A673 (cell line): ENCODE data around the gene MOSMO. TPM values are rescaled to one million over a fixed set of nuclear protein-coding genes. Genes with fewer than 3 reads are reported as not detected.

ENCODE experiments used
- BruUV-seq: library from RNA; stranded (reverse); fragments of 400-500 nt; replicated peaks from 2 replicates; lab custom pipeline; 2021; lab: Mats Ljungman, UMichigan
- CTCF ChIA-PET: fragments of 300-600 bp; sonication (Branson Sonifier 250); formaldehyde crosslinking; loops from one replicate; lab custom pipeline; 2022; ENCODE audit warnings: antibody characterized with exemption; lab: Charles Lee
- POLR2A ChIA-PET: fragments of 300-600 bp; sonication (Branson Sonifier 250); formaldehyde crosslinking; loops from one replicate; lab custom pipeline; 2022; ENCODE audit warnings: antibody characterized with exemption; ENCODE audit not compliant: low non-redundant PET; lab: Charles Lee
- DNase-seq: peaks from one replicate; pipeline ENCODE4 v3.0.0-alpha.2; 2015; ENCODE audit warnings: low spot score
- H3K27ac ChIP-seq: fragments of 200-600 bp; sonication (generic); 2 replicates; pipeline ENCODE4 v1.5.1; 2016; ENCODE audit warnings: mixed run types, low read depth, mild to moderate bottlenecking, mixed read lengths, antibody characterized with exemption, low read length; ENCODE audit not compliant: poor library complexity, severe bottlenecking
- H3K27me3 ChIP-seq: fragments of 200-600 bp; sonication (generic); replicated peaks from 2 replicates; pipeline ENCODE4 v1.6.1; 2017; ENCODE audit warnings: mixed run types, low read depth, mild to moderate bottlenecking, mixed read lengths, antibody characterized with exemption, low read length; ENCODE audit not compliant: insufficient read depth, poor library complexity
- H3K36me3 ChIP-seq: fragments of 200-600 bp; sonication (generic); 2 replicates; pipeline ENCODE4 v1.6.1; 2016; ENCODE audit warnings: mixed run types, mild to moderate bottlenecking, mixed read lengths, antibody characterized with exemption, low read length; ENCODE audit not compliant: insufficient read depth, poor library complexity, severe bottlenecking
- H3K4me1 ChIP-seq: fragments of 200-600 bp; sonication (generic); 2 replicates; pipeline ENCODE4 v1.6.1; 2017; ENCODE audit warnings: mixed run types, mild to moderate bottlenecking, mixed read lengths, antibody characterized with exemption, low read length; ENCODE audit not compliant: insufficient read depth, poor library complexity, severe bottlenecking
- H3K4me3 ChIP-seq: fragments of 200-600 bp; sonication (generic); 2 replicates; pipeline ENCODE4 v1.5.1; 2016; ENCODE audit warnings: low read depth, mixed run types, mild to moderate bottlenecking, mixed read lengths, low read length; ENCODE audit not compliant: poor library complexity, severe bottlenecking
- H3K9me3 ChIP-seq: fragments of 200-600 bp; sonication (generic); 2 replicates; pipeline ENCODE4 v1.6.1; 2016; ENCODE audit warnings: mixed run types, low read depth, mild to moderate bottlenecking, mixed read lengths, antibody characterized with exemption, low read length; ENCODE audit not compliant: poor library complexity, severe bottlenecking
- EZH2 ChIP-seq: fragments of 200-600 bp; sonication (generic); IDR thresholded peaks from 2 replicates; pipeline ENCODE4 v1.6.1; 2017; ENCODE audit warnings: borderline replicate concordance, low read depth, mild to moderate bottlenecking, mixed read lengths, antibody characterized with exemption, low read length; ENCODE audit not compliant: poor library complexity, severe bottlenecking
- intact Hi-C: fragments of 100-400 bp; cut with micrococcal nuclease; formaldehyde crosslinking; loops from one replicate; pipeline ENCODE4 v1.10.0; 2022; ENCODE audit not compliant: unreplicated experiment
- total RNA-seq: library from RNA; stranded (reverse); gene quantifications from 2 replicates; pipeline ENCODE4 v1.2.3, GENCODE V29; 2021
- TF ChIP-seq, protein P1 (sequence below): fragments of 300-800, 200-600 bp; sonication (generic); conservative IDR thresholded peaks from 2 replicates; pipeline ENCODE4 v1.5.1; 2017; ENCODE audit warnings: low read depth, mild to moderate bottlenecking, antibody characterized with exemption, low read length, moderate library complexity, mixed read lengths

MOSMO gene
- total RNA-seq, 1 experiment from 2014 or later = 14.6 TPM

DNA sequence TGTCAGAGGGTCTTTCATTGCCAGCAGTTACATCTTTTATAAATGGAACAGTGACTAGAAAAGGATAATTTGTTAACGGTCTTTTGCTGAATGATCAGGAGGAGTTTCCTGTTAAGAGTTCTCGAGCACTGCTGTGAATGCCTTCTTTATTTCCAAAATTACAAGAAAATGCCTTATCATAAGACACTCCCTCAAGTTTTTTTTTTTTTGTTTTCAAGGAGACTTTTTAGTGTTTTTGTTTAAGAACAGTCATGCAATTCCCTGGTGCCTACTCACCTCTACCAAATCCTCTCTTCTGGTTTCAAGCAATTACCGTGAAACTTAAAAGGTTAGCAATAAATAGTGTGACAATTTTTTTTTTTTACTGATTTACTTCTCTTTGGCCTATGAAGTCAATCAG is 65.4 kb downstream of the MOSMO start:
- ChIA-PET CTCF (no interaction called here), POLR2A (no interaction called here)
- BruUV-seq = no TSS peak
- Histone ChIP-seq H3K27me3 (no peaks in the 10 kb centered on the region), H3K9me3 (no peaks in the 10 kb centered on the region), H3K27ac (no peak overlapping the region), H3K4me1 (no peaks in the 10 kb centered on the region), H3K4me3 (no peak overlapping the region), H3K36me3 (no peaks in the 10 kb centered on the region)
- intact Hi-C loops = loop anchor here (5.0 kb wide), 1 partner anchor 121 kb away; the partner anchor contains the start of gene UQCRC2
- no peak for DNase-seq
- TF ChIP-seq, protein P1, sequence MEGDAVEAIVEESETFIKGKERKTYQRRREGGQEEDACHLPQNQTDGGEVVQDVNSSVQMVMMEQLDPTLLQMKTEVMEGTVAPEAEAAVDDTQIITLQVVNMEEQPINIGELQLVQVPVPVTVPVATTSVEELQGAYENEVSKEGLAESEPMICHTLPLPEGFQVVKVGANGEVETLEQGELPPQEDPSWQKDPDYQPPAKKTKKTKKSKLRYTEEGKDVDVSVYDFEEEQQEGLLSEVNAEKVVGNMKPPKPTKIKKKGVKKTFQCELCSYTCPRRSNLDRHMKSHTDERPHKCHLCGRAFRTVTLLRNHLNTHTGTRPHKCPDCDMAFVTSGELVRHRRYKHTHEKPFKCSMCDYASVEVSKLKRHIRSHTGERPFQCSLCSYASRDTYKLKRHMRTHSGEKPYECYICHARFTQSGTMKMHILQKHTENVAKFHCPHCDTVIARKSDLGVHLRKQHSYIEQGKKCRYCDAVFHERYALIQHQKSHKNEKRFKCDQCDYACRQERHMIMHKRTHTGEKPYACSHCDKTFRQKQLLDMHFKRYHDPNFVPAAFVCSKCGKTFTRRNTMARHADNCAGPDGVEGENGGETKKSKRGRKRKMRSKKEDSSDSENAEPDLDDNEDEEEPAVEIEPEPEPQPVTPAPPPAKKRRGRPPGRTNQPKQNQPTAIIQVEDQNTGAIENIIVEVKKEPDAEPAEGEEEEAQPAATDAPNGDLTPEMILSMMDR = no peak
- no peak for TF ChIP-seq EZH2

DNA sequence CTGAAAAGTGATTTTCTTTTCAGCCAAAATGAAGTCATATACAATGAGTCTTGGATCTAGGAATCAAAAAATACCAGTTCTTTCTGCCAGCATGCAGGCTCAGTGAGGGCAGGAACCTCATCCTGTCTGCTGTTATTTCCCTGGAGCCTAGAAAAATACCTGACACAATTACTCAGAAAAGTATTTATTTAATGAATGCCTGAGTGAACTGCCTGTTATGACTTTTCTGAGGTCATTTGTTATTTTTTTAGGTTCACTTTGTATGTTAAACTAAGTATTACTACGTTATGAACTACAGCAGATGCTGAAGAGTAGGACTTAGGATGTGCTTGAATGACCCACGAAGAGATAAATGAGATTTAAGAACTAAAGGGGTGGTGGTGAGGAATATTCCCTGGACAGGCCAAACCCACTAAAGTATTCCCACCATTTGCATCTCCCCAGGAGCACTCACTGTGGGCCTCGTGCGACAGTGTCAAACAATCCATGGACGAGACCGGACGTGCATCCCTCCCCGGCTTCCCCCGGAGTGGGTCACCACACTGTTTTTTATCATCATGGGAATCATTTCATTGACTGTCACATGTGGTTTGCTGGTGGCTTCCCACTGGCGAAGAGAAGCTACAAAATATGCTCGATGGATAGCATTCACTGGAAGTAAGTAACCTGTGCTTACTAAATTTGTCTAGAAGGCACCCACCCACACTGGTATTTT is 67.3 kb downstream of the MOSMO start:
- no peaks in the 10 kb centered on the region for H3K4me1 ChIP-seq
- ChIA-PET POLR2A (no interaction called here), CTCF (no interaction called here)
- BruUV-seq = no TSS peak
- intact Hi-C loops = no loop called here
- TF ChIP-seq, protein P1 = no peak
- no peak for TF ChIP-seq EZH2
- H3K4me3 ChIP-seq = no peak overlapping the region
- no peaks in the 10 kb centered on the region for H3K36me3 ChIP-seq
- no peak for DNase-seq
- H3K9me3 ChIP-seq = no peaks in the 10 kb centered on the region
- H3K27me3 ChIP-seq = no peaks in the 10 kb centered on the region
- no peak overlapping the region for H3K27ac ChIP-seq

DNA sequence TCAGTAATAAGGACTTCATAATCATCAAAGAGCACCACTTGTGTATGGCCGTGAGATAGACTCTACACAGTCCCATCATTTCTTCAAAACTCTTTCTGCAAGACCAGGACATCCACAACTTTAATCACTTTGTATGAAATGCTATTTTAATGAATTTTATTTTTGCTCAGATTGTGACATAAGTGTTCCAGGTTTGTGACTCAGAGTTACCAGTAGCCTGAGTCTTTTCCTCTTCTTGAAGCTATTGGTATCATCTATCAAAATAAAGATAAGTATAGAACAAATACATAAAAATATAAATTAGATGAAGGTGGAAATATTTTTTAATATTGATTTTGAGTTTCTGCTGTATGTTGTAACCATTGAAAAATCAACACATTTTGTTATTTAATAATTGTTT is 67.9 kb downstream of the MOSMO start:
- POLR2A ChIA-PET = no interaction called here
- BruUV-seq = no TSS peak
- intact Hi-C loops = no loop called here
- TF ChIP-seq, protein P1 = no peak
- TF ChIP-seq EZH2 = no peak
- Histone ChIP-seq H3K27ac (no peak overlapping the region), H3K4me1 (no peaks in the 10 kb centered on the region), H3K4me3 (no peak overlapping the region), H3K36me3 (no peaks in the 10 kb centered on the region), H3K9me3 (no peaks in the 10 kb centered on the region), H3K27me3 (no peaks in the 10 kb centered on the region)
- CTCF ChIA-PET = no interaction called here
- DNase-seq = no peak
